Measurements from ENCODE around the gene ARTN.

DNA sequence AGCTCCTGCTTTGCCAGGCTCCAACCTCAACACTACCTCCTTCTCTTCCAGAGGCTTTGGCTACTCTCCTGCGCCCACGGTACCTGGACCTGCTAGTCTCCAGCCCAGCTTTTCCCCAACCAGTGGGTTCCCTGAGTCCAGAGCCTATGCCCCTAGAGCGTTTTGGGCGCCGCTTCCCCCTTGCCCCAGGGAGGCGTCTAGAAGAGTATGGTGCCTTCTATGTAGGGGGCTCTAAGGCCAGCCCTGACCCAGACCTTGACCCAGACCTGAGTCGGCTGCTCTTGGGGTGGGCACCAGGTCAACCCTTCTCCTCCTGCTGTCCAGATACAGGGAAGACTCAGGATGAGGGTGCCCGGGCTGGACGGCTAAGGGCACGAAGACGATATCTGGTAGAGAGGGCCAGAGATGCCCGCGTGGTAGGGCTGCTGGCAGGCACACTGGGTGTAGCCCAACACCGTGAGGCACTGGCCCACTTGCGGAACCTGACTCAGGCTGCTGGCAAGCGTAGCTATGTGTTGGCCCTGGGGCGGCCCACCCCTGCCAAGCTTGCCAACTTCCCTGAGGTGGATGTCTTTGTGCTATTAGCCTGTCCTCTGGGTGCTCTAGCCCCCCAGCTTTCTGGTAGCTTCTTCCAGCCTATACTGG, 37.9 kb downstream of the ARTN start:
- TF ChIP-seq, protein P1, sequence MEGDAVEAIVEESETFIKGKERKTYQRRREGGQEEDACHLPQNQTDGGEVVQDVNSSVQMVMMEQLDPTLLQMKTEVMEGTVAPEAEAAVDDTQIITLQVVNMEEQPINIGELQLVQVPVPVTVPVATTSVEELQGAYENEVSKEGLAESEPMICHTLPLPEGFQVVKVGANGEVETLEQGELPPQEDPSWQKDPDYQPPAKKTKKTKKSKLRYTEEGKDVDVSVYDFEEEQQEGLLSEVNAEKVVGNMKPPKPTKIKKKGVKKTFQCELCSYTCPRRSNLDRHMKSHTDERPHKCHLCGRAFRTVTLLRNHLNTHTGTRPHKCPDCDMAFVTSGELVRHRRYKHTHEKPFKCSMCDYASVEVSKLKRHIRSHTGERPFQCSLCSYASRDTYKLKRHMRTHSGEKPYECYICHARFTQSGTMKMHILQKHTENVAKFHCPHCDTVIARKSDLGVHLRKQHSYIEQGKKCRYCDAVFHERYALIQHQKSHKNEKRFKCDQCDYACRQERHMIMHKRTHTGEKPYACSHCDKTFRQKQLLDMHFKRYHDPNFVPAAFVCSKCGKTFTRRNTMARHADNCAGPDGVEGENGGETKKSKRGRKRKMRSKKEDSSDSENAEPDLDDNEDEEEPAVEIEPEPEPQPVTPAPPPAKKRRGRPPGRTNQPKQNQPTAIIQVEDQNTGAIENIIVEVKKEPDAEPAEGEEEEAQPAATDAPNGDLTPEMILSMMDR (IDR thresholded peaks at IDR 0.05): no peak
- no peak for TF ChIP-seq POLR2A (IDR thresholded peaks at IDR 0.05)
